ENCODE results near the gene PXK. TPM values are rescaled to one million over a fixed set of nuclear protein-coding genes. Genes with fewer than 3 reads are reported as not detected.

PXK gene
- total RNA-seq, 3 donors from 2014 or later (not counting 1 experiment from before 2014, with no cell fraction given): 42.1 to 53.8 (median 48.9) TPM

DNA sequence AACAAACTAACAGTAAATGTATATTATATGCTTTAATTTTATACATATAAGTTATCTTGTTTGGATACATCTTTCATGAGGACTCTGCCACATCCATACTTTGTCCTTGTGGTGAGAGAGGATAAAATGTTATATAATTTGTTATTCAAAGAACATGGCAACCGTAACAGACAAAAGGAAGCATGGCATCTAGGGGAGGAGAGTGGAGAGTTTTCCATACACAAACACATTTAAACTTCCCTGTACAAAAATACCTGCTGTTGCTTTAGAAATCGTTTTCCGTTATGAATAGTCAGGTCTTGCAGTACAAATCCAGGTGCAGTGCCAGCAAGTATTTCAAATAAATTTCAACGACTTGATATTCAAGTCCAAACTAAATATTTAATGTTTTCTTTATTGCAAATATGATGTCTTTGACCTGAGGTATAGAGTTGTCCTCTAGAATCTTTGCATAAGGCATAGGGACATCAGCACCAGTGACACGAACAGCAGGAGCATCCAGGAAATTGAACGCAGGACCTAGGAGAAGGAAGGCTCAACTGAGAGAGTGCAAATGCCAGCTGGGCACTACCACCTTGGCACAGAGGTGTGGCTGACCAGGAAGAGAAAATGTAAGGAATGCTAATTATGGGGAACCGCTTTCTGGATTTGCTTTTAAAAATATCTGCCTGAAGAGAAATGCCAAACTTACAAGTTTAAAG, 95.1 kb downstream of the PXK start:
- WGBS (ENCODE audit: insufficient coverage): 88% methylated on average over 6 of the region's 7 CpGs
- ATAC-seq: no peak
- Mint-ChIP-seq H3K36me3 (peaks cover 27% of the 10 kb centered on the region), H3K4me1 (peaks cover 1 to 8% of the 10 kb centered on the region in 2 donors), H3K27me3 (ENCODE audit: low read depth in 2 of 2) (no peaks in the 10 kb centered on the region), H3K4me3 (no peak overlapping the region), H3K9me3 (no peaks in the 10 kb centered on the region), H3K27ac (peak overlapping the region in 1 of 2 donors; percentile 6)
- Histone ChIP-seq H3K4me3 (ENCODE audit: low read length) (no peak overlapping the region), H3K9me3 (ENCODE audit: control insufficient read depth, insufficient read depth, low read length) (no peaks in the 10 kb centered on the region), H3K4me1 (ENCODE audit: control insufficient read depth, insufficient read depth, low read length) (peaks cover 7% of the 10 kb centered on the region), H3K27me3 (ENCODE audit: control insufficient read depth, insufficient read depth, low read length) (no peaks in the 10 kb centered on the region), H3K36me3 (ENCODE audit: control insufficient read depth, insufficient read depth, low read length) (peaks cover 75% of the 10 kb centered on the region), H3K27ac (ENCODE audit: low read length) (no peak overlapping the region)
- TF ChIP-seq, protein P1, sequence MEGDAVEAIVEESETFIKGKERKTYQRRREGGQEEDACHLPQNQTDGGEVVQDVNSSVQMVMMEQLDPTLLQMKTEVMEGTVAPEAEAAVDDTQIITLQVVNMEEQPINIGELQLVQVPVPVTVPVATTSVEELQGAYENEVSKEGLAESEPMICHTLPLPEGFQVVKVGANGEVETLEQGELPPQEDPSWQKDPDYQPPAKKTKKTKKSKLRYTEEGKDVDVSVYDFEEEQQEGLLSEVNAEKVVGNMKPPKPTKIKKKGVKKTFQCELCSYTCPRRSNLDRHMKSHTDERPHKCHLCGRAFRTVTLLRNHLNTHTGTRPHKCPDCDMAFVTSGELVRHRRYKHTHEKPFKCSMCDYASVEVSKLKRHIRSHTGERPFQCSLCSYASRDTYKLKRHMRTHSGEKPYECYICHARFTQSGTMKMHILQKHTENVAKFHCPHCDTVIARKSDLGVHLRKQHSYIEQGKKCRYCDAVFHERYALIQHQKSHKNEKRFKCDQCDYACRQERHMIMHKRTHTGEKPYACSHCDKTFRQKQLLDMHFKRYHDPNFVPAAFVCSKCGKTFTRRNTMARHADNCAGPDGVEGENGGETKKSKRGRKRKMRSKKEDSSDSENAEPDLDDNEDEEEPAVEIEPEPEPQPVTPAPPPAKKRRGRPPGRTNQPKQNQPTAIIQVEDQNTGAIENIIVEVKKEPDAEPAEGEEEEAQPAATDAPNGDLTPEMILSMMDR (IDR thresholded peaks at IDR 0.05): no peak
- intact Hi-C loops (cut with micrococcal nuclease): no loop called here
- no peak for DNase-seq

DNA sequence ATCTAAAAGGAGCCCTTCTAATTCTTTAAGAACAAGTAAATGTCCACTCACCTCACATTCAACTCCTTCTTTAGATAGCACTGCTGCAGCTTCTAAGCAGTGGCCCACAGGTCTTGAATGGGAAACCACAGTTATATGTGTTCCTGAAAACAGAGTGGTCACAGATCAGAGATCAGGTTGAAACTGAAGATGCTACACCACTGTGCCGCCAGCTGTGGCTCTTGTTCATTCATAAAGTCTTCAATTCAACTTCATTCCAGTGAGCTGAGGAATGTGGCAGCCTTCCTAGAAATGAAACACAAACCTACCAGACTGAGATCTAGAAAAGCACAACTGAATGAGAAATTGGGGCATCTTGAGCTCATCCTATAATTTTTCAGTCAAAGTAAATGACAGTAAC, 97.0 kb downstream of the PXK start:
- Histone ChIP-seq H3K27me3 (ENCODE audit: control insufficient read depth, insufficient read depth, low read length) (no peaks in the 10 kb centered on the region), H3K4me3 (ENCODE audit: low read length) (no peak overlapping the region), H3K36me3 (ENCODE audit: control insufficient read depth, insufficient read depth, low read length) (peaks cover 65% of the 10 kb centered on the region), H3K27ac (ENCODE audit: low read length) (no peak overlapping the region), H3K9me3 (ENCODE audit: control insufficient read depth, insufficient read depth, low read length) (no peaks in the 10 kb centered on the region), H3K4me1 (ENCODE audit: control insufficient read depth, insufficient read depth, low read length) (peaks cover 12% of the 10 kb centered on the region)
- Mint-ChIP-seq H3K27me3 (ENCODE audit: low read depth in 2 of 2) (no peaks in the 10 kb centered on the region), H3K36me3 (peaks cover 20% of the 10 kb centered on the region), H3K9me3 (no peaks in the 10 kb centered on the region), H3K4me1 (peaks cover 19 to 22% of the 10 kb centered on the region in 2 donors), H3K27ac (no peak overlapping the region), H3K4me3 (no peak overlapping the region)
- DNase-seq: no peak
- WGBS (ENCODE audit: insufficient coverage): 29% methylated on average over 1 of the region's 1 CpG
- TF ChIP-seq, protein P1 (IDR thresholded peaks at IDR 0.05): no peak
- intact Hi-C loops (cut with micrococcal nuclease): no loop called here
- no peak for ATAC-seq

DNA sequence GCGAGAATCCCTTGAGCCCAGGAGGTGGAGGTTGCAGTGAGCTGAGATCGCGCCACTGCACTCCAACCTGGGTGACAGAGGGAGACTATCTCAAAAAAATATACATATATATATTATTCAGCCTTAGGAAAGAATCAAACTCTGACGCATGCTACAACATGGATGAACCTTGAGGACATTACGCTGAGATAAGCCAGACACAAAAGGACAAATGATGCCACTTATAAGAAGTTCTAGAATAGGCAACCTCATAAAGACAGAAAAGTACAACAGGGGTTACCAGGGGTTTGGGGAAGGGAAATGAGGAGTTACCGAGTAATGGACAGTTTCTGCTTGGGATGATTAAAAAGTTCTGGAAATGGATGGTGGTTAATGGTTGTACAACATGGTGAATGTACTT, 100.2 kb downstream of the PXK start:
- Histone ChIP-seq H3K9me3 (ENCODE audit: control insufficient read depth, insufficient read depth, low read length) (no peaks in the 10 kb centered on the region), H3K4me1 (ENCODE audit: control insufficient read depth, insufficient read depth, low read length) (peaks cover 12% of the 10 kb centered on the region), H3K27me3 (ENCODE audit: control insufficient read depth, insufficient read depth, low read length) (no peaks in the 10 kb centered on the region), H3K36me3 (ENCODE audit: control insufficient read depth, insufficient read depth, low read length) (peaks cover 39% of the 10 kb centered on the region), H3K27ac (ENCODE audit: low read length) (peak overlapping the region; percentile 82), H3K4me3 (ENCODE audit: low read length) (peak overlapping the region; percentile 86)
- Mint-ChIP-seq H3K27me3 (ENCODE audit: low read depth in 2 of 2) (peaks cover 0 to 7% of the 10 kb centered on the region in 2 donors), H3K27ac (peak overlapping the region; percentile 89 to 96), H3K9me3 (no peaks in the 10 kb centered on the region), H3K4me1 (peaks cover 19 to 22% of the 10 kb centered on the region in 2 donors), H3K36me3 (peaks cover 7% of the 10 kb centered on the region), H3K4me3 (peak overlapping the region; percentile 90)
- peak in 1 of 2 donors; percentile 11 for DNase-seq
- no peak for ATAC-seq
- TF ChIP-seq, protein P1 (IDR thresholded peaks at IDR 0.05): no peak
- 67% methylated on average over 4 of the region's 6 CpGs for WGBS (ENCODE audit: insufficient coverage)
- intact Hi-C loops (cut with micrococcal nuclease): loop anchor here (1.0 to 2.0 kb wide), 3 partner anchors 58 to 127 kb away; partner anchors contain the start of genes HTD2 and RPP14
